T-helper 2 cell treated with Interferon-gamma antibody and Interleukin-4, amounts not matched to agents 5 μg/mL and 100 μg/mL, for 36 hours (primary cell): ENCODE data around the gene MEGF8.
A peak's percentile ranks its signal among the peaks of the same experiment; 100 is the strongest.

Experiments used
- DNase-seq: peaks from one replicate; pipeline ENCODE4 v3.0.0; 2021; ENCODE audit warnings: low spot score
- H3K27ac Mint-ChIP-seq: one replicate; pipeline ENCODE4 v1.8.0; 2021; ENCODE audit warnings: mild to moderate bottlenecking, mixed read lengths
- H3K27me3 Mint-ChIP-seq: one replicate; pipeline ENCODE4 v1.8.0; 2021; ENCODE audit warnings: low read depth, mixed read lengths
- H3K36me3 Mint-ChIP-seq: one replicate; pipeline ENCODE4 v1.8.0; 2021; ENCODE audit warnings: low read depth, mixed read lengths
- H3K4me1 Mint-ChIP-seq: one replicate; pipeline ENCODE4 v1.8.0; 2021; ENCODE audit warnings: low read depth, mixed read lengths
- H3K4me3 Mint-ChIP-seq: one replicate; pipeline ENCODE4 v1.8.0; 2022; ENCODE audit warnings: mild to moderate bottlenecking, moderate library complexity, mixed read lengths
- H3K9me3 Mint-ChIP-seq: one replicate; pipeline ENCODE4 v1.8.0; 2021; ENCODE audit warnings: mixed read lengths

The MEGF8 gene

GRCh38 chr19:42419309-42419708 lies 93.9 kb downstream of the MEGF8 start:
- H3K4me1 Mint-ChIP-seq: peaks cover 32% of the 10 kb centered on the region
- H3K27ac Mint-ChIP-seq: no peak overlapping the region
- H3K4me3 Mint-ChIP-seq: no peak overlapping the region
- H3K9me3 Mint-ChIP-seq: no peaks in the 10 kb centered on the region
- DNase-seq: no peak
- H3K27me3 Mint-ChIP-seq: no peaks in the 10 kb centered on the region
- peaks cover 7% of the 10 kb centered on the region for H3K36me3 Mint-ChIP-seq

GRCh38 chr19:42420055-42420544 lies 94.7 kb downstream of the MEGF8 start:
- H3K27me3 Mint-ChIP-seq: no peaks in the 10 kb centered on the region
- peaks cover 7% of the 10 kb centered on the region for H3K36me3 Mint-ChIP-seq
- H3K4me3 Mint-ChIP-seq: no peak overlapping the region
- DNase-seq: peak; percentile 74
- no peaks in the 10 kb centered on the region for H3K9me3 Mint-ChIP-seq
- H3K4me1 Mint-ChIP-seq: peaks cover 34% of the 10 kb centered on the region
- no peak overlapping the region for H3K27ac Mint-ChIP-seq

GRCh38 chr19:42421101-42421500 lies 95.7 kb downstream of the MEGF8 start:
- H3K27me3 Mint-ChIP-seq: no peaks in the 10 kb centered on the region
- no peaks in the 10 kb centered on the region for H3K9me3 Mint-ChIP-seq
- peak overlapping the region; percentile 3 for H3K27ac Mint-ChIP-seq
- peaks cover 34% of the 10 kb centered on the region for H3K4me1 Mint-ChIP-seq
- no peak for DNase-seq
- H3K4me3 Mint-ChIP-seq: no peak overlapping the region
- peaks cover 7% of the 10 kb centered on the region for H3K36me3 Mint-ChIP-seq

DNA sequence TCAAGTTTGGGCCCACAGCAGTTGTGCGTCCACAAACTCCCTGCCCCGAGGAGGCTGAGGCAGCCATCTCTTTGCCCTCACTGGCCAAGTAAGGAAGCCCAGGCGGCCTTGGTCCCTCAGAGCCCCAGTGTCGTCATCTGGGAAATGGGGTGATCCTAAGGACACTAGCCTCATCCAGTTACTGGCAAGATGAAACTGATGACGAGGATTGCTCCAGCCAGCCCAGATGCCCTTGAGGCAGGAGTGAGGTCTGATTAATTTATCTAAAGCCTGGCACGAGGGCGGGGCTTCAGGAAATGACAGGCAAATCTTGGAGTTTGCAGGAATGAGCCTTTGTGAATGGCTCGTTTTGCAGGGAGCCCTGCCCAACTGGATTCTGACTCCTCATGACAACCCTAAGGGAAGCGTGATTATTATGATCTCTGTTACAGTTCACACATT lies 96.2 kb downstream of the MEGF8 start:
- Mint-ChIP-seq H3K36me3 (peaks cover 7% of the 10 kb centered on the region), H3K9me3 (no peaks in the 10 kb centered on the region), H3K4me3 (peak overlapping the region; percentile 97), H3K4me1 (peaks cover 34% of the 10 kb centered on the region), H3K27me3 (no peaks in the 10 kb centered on the region), H3K27ac (no peak overlapping the region)
- no peak for DNase-seq

DNA sequence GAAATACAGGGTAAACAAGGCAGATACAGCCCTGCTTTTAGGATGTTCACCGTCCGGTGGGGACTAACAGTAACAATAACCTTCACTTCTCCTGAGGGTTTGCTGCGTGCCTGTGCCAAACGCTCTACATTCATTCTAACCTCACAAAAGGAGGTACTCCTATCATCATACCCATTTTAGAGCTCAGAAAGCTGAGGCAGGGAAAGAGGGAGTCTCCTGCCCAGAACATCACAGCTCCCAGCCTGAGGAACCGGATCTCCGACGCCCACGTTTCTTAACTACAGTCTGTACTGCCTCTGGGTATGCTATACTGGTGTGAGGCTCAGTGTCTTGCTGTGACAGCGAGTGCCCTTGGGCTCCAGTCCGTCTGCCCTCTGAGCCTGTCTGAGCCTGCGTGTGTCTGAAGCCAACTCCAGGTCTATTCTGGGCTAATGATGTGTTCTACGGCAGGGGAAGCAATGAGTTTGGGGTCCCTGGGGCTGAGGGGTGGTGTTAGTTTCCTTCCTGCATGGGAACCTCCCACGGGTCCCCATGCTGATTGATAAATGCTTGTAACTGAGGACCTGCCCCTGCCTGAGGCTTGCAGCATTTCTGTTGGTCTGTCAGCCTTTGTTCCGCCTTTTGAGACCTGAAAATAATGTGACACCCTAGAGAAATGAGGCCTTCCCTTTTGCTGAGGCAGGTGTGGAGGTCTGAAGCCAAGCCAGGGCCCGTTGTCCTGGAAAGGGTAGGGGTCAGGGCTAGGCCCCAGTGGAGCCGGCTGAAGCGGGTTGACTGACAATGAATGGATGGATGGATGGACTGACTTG lies 96.9 kb downstream of the MEGF8 start:
- peak overlapping the region; percentile 97 for H3K4me3 Mint-ChIP-seq
- DNase-seq: no peak
- H3K36me3 Mint-ChIP-seq: peaks cover 7% of the 10 kb centered on the region
- no peaks in the 10 kb centered on the region for H3K9me3 Mint-ChIP-seq
- H3K27me3 Mint-ChIP-seq: no peaks in the 10 kb centered on the region
- peaks cover 34% of the 10 kb centered on the region for H3K4me1 Mint-ChIP-seq
- peak overlapping the region; percentile 90 for H3K27ac Mint-ChIP-seq

DNA sequence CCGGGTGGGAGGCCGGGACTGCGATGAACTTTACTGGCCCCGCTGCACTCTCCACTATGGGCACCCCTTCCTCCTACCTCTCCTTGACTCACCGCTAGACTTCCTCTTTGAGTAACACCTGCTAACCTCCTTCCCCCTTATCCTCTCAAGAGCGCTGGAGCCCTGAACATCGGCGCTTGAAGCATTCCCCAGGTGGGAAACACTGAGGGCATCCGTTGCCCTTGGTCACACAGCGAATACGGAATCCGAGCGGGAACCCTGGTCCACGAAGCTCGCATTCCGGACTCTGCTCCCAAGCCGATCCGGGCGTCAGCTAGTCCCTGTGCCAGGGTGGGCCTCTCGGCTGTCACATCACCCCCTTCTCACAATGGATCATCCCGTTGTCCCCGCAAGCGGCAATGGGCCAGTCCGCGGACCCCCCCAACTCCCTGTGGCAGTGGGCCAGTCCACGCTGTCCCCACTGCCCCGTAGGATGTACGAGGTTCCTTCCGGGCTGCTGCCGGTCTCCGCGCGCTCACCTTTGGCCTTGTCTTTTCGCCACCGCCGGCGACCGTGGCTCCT lies 97.5 kb downstream of the MEGF8 start:
- Mint-ChIP-seq H3K27ac (peak overlapping the region; percentile 90), H3K9me3 (no peaks in the 10 kb centered on the region), H3K4me1 (peaks cover 34% of the 10 kb centered on the region), H3K36me3 (peaks cover 7% of the 10 kb centered on the region), H3K4me3 (peak overlapping the region; percentile 97), H3K27me3 (no peaks in the 10 kb centered on the region)
- peak; percentile 38 for DNase-seq

DNA sequence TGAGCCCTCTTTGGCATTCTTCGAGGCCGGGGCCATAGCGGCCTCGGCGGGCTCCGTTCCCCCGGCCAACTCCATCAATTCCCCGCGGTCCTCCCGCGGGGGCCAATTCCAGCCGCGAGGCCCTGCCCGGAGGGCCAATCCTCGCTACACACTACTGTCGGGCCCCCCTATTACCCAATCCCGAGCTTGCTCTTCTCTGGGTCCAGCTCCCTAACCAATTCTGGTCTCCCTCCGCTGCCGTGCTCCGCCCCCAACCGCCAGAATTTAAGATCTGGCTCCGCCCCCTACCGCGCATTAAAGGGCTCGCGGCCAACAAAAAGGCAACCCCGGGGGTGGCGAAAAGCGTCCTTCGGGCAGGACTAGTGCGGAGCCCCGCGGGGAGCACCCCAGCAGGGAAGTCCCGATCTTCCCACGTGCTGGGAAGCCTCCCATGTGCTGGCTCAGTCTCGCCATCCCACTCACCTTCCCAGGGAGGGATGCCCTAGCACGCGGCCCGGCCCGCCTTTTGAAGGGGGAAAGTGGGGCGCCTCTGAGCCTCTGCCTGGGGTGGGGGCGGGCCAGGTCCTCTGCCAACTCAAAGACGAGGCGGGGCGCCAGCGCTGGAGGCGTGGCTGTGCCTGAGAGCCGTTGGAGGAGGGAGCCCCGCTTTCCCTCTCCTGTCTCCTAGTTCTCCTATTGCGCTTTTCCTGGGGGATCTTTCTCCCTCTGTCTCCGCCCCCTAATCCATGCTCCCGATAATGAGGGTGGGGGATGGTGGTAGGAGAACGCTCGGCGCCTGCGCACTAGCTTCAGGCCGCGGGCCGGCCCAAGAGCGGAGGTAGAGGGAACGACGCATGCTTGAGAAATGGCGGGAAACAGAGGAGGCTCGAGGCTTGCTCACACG lies 98.3 kb downstream of the MEGF8 start:
- H3K4me3 Mint-ChIP-seq: peak overlapping the region; percentile 97
- peak; percentile 94 for DNase-seq
- peaks cover 34% of the 10 kb centered on the region for H3K4me1 Mint-ChIP-seq
- H3K9me3 Mint-ChIP-seq: no peaks in the 10 kb centered on the region
- H3K36me3 Mint-ChIP-seq: peaks cover 6% of the 10 kb centered on the region
- H3K27ac Mint-ChIP-seq: peak overlapping the region; percentile 90
- no peaks in the 10 kb centered on the region for H3K27me3 Mint-ChIP-seq

GRCh38 chr19:42424345-42424707 lies 98.9 kb downstream of the MEGF8 start:
- H3K4me3 Mint-ChIP-seq: peak overlapping the region; percentile 97
- no peak overlapping the region for H3K27ac Mint-ChIP-seq
- no peaks in the 10 kb centered on the region for H3K27me3 Mint-ChIP-seq
- peaks cover 4% of the 10 kb centered on the region for H3K36me3 Mint-ChIP-seq
- DNase-seq: no peak
- no peaks in the 10 kb centered on the region for H3K9me3 Mint-ChIP-seq
- H3K4me1 Mint-ChIP-seq: peaks cover 32% of the 10 kb centered on the region

- Mint-ChIP-seq H3K9me3 (no peaks in the 10 kb centered on the region), H3K4me1 (peaks cover 32% of the 10 kb centered on the region), H3K27me3 (no peaks in the 10 kb centered on the region), H3K27ac (no peak overlapping the region), H3K36me3 (peaks cover 4% of the 10 kb centered on the region), H3K4me3 (peak overlapping the region; percentile 97)
- no peak for DNase-seq
Measured at GRCh38 chr19:42424712-42425131, 99.3 kb downstream of the MEGF8 start.

GRCh38 chr19:42426643-42427042 lies 101.2 kb downstream of the MEGF8 start:
- Mint-ChIP-seq H3K27me3 (peaks cover 2% of the 10 kb centered on the region), H3K4me1 (peaks cover 14% of the 10 kb centered on the region)

GRCh38 chr19:42427313-42427712 lies 101.9 kb downstream of the MEGF8 start, which contains the start of gene LIPE:
LIPE (minus strand) TSS chr19:42427388; CDS start chr19:42427149, 239 bp downstream.
- DNase-seq: no peak
- Mint-ChIP-seq H3K9me3 (no peaks in the 10 kb centered on the region), H3K4me1 (peaks cover 8% of the 10 kb centered on the region), H3K36me3 (no peaks in the 10 kb centered on the region), H3K27ac (no peak within 1 kb of the TSS), H3K4me3 (no peak within 1 kb of the TSS), H3K27me3 (peaks cover 2% of the 10 kb centered on the region)

More at GRCh38 chr19:42426643-42427042, 101.2 kb downstream of the MEGF8 start:
- no peak overlapping the region for H3K4me3 Mint-ChIP-seq
- H3K9me3 Mint-ChIP-seq: no peaks in the 10 kb centered on the region
- H3K36me3 Mint-ChIP-seq: no peaks in the 10 kb centered on the region
- no peak for DNase-seq
- no peak overlapping the region for H3K27ac Mint-ChIP-seq
